Activated CD4-positive, alpha-beta T cell treated with anti-CD3 and anti-CD28 coated beads for 36 hours (primary cell): ENCODE data around the gene LACTBL1. TPM values are rescaled to one million over a fixed set of nuclear protein-coding genes. Genes with fewer than 3 reads are reported as not detected.
"Not testable (repeated sequence)": the region's sequence is repeated elsewhere in the genome, so short reads cannot be mapped to it uniquely, and the experiment has no call there.

Experiments
- ATAC-seq: fragments of 200-7000 bp; cut with Tn5 transposase; one replicate; pipeline ENCODE4 v1.10.0; 2021; ENCODE audit warnings: mild to moderate bottlenecking, moderate library complexity
- CTCF ChIA-PET: fragments of 350-600 bp; sonication (Branson Sonifier 250); formaldehyde crosslinking; loops from one replicate; lab custom pipeline; 2021; ENCODE audit warnings: antibody characterized with exemption; lab: Charles Lee
- POLR2A ChIA-PET: fragments of 350-600 bp; sonication (Branson Sonifier 250); formaldehyde crosslinking; loops from one replicate; lab custom pipeline; 2021; ENCODE audit warnings: antibody characterized with exemption, inconsistent platforms; lab: Charles Lee
- DNase-seq: peaks from one replicate; pipeline ENCODE4 v3.0.0-alpha.2; 2020
- H3K27ac Mint-ChIP-seq: one replicate; pipeline ENCODE4 v1.8.0; 2021; ENCODE audit warnings: mixed read lengths
- H3K27me3 Mint-ChIP-seq: one replicate; pipeline ENCODE4 v1.8.0; 2021; ENCODE audit warnings: mixed read lengths
- H3K36me3 Mint-ChIP-seq: one replicate; pipeline ENCODE4 v1.8.0; 2021; ENCODE audit warnings: low read depth, mixed read lengths
- H3K4me1 Mint-ChIP-seq: one replicate; pipeline ENCODE4 v1.8.0; 2021; ENCODE audit warnings: mixed read lengths
- H3K4me3 Mint-ChIP-seq: one replicate; pipeline ENCODE4 v1.8.0; 2021; ENCODE audit warnings: mild to moderate bottlenecking, moderate library complexity, mixed read lengths
- H3K9me3 Mint-ChIP-seq: one replicate; pipeline ENCODE4 v1.8.0; 2021; ENCODE audit warnings: low read depth, mixed read lengths
- intact Hi-C, 2 experiments: fragments of 100-400 bp; cut with DNase I in 1 of 2; cut with micrococcal nuclease in 1 of 2; formaldehyde crosslinking; loops; one replicate each; pipeline versions ENCODE4 v1.14.2 to v1.15.1; 2022 to 2024; cut with DNase I, micrococcal nuclease
- total RNA-seq, 2 experiments: library from RNA; stranded (reverse); gene quantifications; one replicate each; pipeline ENCODE4 v1.2.3, GENCODE V29; 2021

Gene LACTBL1
- total RNA-seq, 2 experiments from 2014 or later: not detected

DNA sequence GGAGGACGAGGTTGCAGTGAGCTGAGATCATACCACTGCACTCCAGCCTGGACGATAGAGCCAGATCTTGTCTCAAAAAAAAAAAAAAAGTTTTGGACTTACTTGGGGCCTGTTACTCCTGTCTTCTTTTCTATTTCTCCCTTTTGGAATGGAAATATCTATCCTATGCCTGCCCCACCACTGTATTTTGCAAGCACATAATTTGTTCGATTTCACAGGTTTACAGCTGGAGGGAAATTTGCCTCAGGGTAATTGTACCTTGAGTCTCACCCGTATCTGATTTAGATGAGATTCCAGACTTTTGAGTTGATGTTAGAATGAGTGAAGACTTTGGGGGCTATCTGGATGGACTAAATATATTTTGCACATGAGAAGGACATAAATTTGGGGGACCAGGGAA is 34.4 kb upstream of the LACTBL1 start:
- Mint-ChIP-seq H3K27ac (no peak overlapping the region), H3K4me1 (no peaks in the 10 kb centered on the region), H3K27me3 (peaks cover 3% of the 10 kb centered on the region), H3K36me3 (no peaks in the 10 kb centered on the region), H3K9me3 (no peaks in the 10 kb centered on the region), H3K4me3 (no peak overlapping the region)
- DNase-seq: no peak
- intact Hi-C loops: no loop called here
- CTCF ChIA-PET: no interaction called here
- ATAC-seq: no peak
- POLR2A ChIA-PET: no interaction called here

DNA sequence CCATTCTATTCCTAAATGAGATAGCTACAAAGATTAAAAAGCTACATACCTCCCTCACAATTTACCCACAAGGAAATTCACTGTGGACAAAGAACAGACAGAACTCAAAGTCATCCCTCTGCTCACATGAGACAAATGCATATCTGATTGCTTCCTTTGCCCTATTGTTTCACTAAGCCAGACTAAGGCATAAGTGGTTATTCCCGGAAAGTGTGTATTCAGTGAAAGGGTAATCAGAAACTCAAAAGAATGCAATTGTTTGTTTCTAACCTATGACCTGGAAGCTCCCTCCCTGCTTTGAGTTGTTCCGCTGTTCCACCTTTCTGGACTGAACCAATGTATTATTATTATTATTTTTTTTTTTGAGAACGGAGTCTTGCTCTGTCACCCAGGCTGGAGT is 32.1 kb upstream of the LACTBL1 start:
- H3K27me3 Mint-ChIP-seq, POLR2A ChIA-PET, intact Hi-C loops, H3K27ac Mint-ChIP-seq, ATAC-seq, DNase-seq, H3K36me3 Mint-ChIP-seq, H3K4me1 Mint-ChIP-seq, H3K9me3 Mint-ChIP-seq, H3K4me3 Mint-ChIP-seq: not testable (repeated sequence)
- CTCF ChIA-PET: interaction anchor here (0.8 to 1.0 kb wide), 2 partner anchors 95 to 202 kb away, joined by 3 to 4 read pairs; no protein-coding TSS in a partner anchor

DNA sequence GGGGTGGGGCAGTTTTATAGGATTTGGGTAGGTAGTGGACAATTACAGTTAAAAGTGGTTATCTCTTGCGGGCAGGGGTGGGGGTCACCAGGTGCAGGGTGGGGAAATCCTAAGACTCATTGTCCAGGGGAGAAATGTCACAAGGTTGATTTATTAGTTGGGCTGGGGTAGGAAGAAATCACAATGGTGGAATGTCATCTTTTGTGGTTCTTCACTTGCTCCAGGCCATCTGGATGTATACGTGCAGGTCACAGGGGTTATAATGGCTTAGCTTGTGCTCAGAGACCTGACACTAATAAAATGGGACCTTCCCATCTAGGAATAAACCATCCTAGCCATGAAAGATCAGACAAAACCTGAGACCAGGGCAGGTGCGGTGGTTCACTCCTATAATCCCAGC is 31.4 kb upstream of the LACTBL1 start:
- POLR2A ChIA-PET: no interaction called here

GRCh38 chr1:23002218-23002617 is 29.6 kb upstream of the LACTBL1 start:
- H3K27ac Mint-ChIP-seq, H3K36me3 Mint-ChIP-seq, H3K27me3 Mint-ChIP-seq, intact Hi-C loops, DNase-seq, H3K4me1 Mint-ChIP-seq, H3K9me3 Mint-ChIP-seq, H3K4me3 Mint-ChIP-seq, ATAC-seq: not testable (repeated sequence)
- POLR2A ChIA-PET: interaction anchor here (0.7 kb wide), 1 partner anchor 224 kb away, joined by 3 read pairs; no protein-coding TSS in a partner anchor
- CTCF ChIA-PET: interaction anchor here (0.6 kb wide), 1 partner anchor 259 kb away, joined by 4 read pairs; no protein-coding TSS in a partner anchor

More for the DNA sequence above, 31.4 kb upstream of the LACTBL1 start:
- Mint-ChIP-seq H3K36me3 (no peaks in the 10 kb centered on the region), H3K4me3 (no peak overlapping the region), H3K9me3 (no peaks in the 10 kb centered on the region), H3K27ac (no peak overlapping the region), H3K27me3 (peaks cover 3% of the 10 kb centered on the region), H3K4me1 (no peaks in the 10 kb centered on the region)
- DNase-seq (no peak), ATAC-seq (no peak)
- CTCF ChIA-PET: interaction anchor here (0.8 kb wide), 1 partner anchor 202 kb away, joined by 3 read pairs; no protein-coding TSS in a partner anchor
- intact Hi-C loops: no loop called here

DNA sequence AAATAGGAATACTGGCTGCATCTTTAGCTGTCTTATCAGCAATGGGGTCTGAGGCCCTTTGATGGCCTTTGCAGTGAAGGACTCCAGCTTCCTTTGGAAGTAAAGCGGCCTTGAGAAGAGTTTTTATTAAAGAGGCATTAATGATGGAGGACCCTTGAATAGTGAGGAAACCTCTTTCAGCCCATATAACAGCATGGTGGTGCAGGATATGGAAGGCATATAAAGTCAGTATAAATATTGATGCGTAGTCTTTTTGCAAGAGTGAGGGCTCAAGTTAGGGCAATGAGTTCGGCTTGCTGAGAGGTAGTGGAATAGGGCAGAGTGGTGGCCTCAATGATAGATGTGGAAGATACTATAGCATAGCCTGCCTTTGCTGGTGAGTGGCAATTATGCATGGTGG is 27.5 kb upstream of the LACTBL1 start:
- H3K9me3 Mint-ChIP-seq, CTCF ChIA-PET, H3K36me3 Mint-ChIP-seq, H3K4me1 Mint-ChIP-seq, H3K27me3 Mint-ChIP-seq, ATAC-seq, POLR2A ChIA-PET, intact Hi-C loops, H3K27ac Mint-ChIP-seq, DNase-seq, H3K4me3 Mint-ChIP-seq: not testable (repeated sequence)

DNA sequence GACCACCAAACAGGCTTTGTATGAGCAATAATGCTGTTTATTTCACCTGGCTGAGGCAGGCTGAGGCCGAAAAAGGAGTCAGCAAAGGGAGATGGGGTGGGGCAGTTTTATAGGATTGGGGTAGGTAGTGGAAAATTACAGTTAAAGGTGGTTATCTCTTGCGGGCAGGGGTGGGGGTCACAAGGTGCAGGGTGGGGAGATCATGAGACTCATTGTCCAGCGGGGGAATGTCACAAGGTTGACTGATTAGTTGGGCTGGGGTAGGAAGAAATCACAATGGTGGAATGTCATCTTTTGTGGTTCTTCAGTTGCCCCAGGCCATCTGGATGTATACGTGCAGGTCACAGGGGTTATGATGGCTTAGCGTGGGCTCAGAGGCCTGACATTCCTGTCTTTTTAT is 24.9 kb upstream of the LACTBL1 start:
- H3K4me1 Mint-ChIP-seq, POLR2A ChIA-PET, intact Hi-C loops, H3K27ac Mint-ChIP-seq, H3K4me3 Mint-ChIP-seq, H3K9me3 Mint-ChIP-seq, DNase-seq, H3K27me3 Mint-ChIP-seq, ATAC-seq, H3K36me3 Mint-ChIP-seq, CTCF ChIA-PET: not testable (repeated sequence)

DNA sequence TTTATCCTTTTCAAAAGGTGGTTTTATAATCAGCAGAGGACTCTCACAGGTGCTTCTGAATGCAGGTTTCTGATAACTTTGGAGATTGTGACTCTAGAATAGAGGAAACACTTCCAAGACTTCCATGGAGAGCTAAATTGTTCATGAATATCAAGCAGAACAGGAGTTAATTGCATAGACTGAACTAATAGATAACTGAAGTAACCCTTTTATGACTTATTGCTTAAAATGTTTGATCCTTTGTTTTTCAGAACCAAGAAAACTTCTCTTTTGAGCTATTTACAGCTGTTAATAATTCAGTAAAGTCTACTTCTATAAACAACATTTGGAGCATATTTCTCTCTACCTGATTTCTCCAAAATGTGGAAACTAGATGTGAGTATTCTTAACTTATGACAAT is 23.1 kb upstream of the LACTBL1 start:
- intact Hi-C loops: no loop called here
- DNase-seq (no peak), ATAC-seq (no peak)
- Mint-ChIP-seq H3K27me3 (no peaks in the 10 kb centered on the region), H3K4me3 (no peak overlapping the region), H3K36me3 (no peaks in the 10 kb centered on the region), H3K4me1 (no peaks in the 10 kb centered on the region), H3K27ac (no peak overlapping the region), H3K9me3 (peaks cover 5% of the 10 kb centered on the region)
- CTCF ChIA-PET: no interaction called here
- POLR2A ChIA-PET: no interaction called here

DNA sequence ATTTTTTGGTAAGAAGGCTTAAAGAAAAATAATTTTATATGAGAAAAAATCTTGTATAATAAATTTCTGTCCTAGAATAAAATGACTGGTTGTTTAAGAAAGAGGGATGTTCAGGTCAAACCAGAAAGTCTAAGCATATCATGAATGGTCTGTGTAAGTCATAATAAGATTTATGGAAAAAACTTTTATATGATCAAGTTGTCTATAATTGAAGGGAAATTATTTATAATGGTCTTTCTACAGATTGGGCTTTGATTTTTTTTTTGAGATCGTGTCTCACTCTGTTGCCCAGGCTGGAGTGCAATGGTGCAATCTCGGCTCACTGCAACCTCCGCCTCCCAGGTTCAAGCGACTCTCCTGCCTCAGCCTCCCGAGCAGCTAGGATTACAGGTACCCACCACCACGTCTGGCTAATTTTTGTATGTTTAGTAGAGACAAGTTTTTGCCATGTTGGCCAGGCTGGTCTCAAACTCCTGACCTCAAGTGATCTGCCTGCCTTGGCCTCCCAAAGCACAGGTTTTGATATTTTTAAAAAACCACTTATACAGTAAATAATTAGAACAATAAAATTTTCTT is 20.6 kb upstream of the LACTBL1 start:
- H3K36me3 Mint-ChIP-seq, H3K27me3 Mint-ChIP-seq, ATAC-seq, H3K4me3 Mint-ChIP-seq, H3K9me3 Mint-ChIP-seq, DNase-seq, intact Hi-C loops, POLR2A ChIA-PET, H3K4me1 Mint-ChIP-seq, H3K27ac Mint-ChIP-seq: not testable (repeated sequence)
- CTCF ChIA-PET: interaction anchor here (0.7 kb wide), 1 partner anchor 26 kb away, joined by 3 read pairs; no protein-coding TSS in a partner anchor

GRCh38 chr1:22992384-22992783 is 19.7 kb upstream of the LACTBL1 start:
- not testable (repeated sequence) for H3K9me3 Mint-ChIP-seq

DNA sequence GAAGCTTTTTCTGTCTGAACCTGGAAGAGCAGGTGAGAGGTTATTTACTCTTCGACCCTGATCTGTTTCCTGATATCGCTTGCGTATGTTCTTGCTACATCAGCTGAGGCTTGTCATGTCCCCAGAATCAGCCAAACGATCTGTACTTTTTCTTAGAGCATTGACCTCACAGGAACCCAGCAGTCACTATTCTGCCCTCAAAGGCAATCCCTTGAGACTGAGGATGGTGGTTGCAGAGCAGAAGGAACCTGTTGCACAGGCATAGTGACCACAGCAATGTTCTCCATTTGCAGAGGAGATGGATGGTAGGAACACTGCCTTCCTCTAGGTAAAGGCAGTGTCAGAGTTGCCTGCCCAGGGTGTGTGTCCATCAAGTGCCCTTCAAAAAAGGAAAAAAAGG is 11.3 kb upstream of the LACTBL1 start:
- DNase-seq (no peak), ATAC-seq (no peak)
- no peaks in the 10 kb centered on the region for H3K36me3 Mint-ChIP-seq
- ChIA-PET CTCF (interaction anchor here (0.7 kb wide), 1 partner anchor 106 kb away, joined by 4 read pairs; no protein-coding TSS in a partner anchor), POLR2A (no interaction called here)
- intact Hi-C loops: no loop called here
- peaks cover 8% of the 10 kb centered on the region for H3K27me3 Mint-ChIP-seq
- no peak overlapping the region for H3K27ac Mint-ChIP-seq
- H3K4me3 Mint-ChIP-seq: no peak overlapping the region
- no peaks in the 10 kb centered on the region for H3K9me3 Mint-ChIP-seq
- H3K4me1 Mint-ChIP-seq: no peaks in the 10 kb centered on the region

More at GRCh38 chr1:22992384-22992783, 19.7 kb upstream of the LACTBL1 start:
- POLR2A ChIA-PET, H3K27ac Mint-ChIP-seq, DNase-seq, H3K4me3 Mint-ChIP-seq, H3K27me3 Mint-ChIP-seq, H3K4me1 Mint-ChIP-seq, intact Hi-C loops, ATAC-seq, H3K36me3 Mint-ChIP-seq: not testable (repeated sequence)
- CTCF ChIA-PET: interaction anchor here (0.6 kb wide), 1 partner anchor 58 kb away, joined by 4 read pairs; no protein-coding TSS in a partner anchor

DNA sequence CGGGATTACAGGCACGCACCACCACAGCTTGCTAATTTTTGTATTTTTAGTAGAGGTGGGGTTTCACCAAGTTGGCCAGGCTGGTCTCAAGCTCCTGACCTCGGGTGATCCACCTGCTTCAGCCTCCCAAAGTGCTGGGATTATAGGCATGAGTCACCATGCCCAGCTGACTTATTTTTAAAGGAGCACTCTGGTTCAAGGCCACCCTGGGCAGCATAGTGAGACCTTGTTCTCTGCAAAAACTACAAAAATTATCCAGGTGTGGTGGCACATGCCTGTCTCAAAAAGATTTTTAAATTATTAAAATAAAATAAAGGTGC is 7.8 kb upstream of the LACTBL1 start:
- H3K4me1 Mint-ChIP-seq, H3K36me3 Mint-ChIP-seq, CTCF ChIA-PET, DNase-seq, ATAC-seq, H3K27me3 Mint-ChIP-seq, H3K27ac Mint-ChIP-seq, H3K4me3 Mint-ChIP-seq, intact Hi-C loops, H3K9me3 Mint-ChIP-seq: not testable (repeated sequence)
- POLR2A ChIA-PET: interaction anchor here (0.6 kb wide), 1 partner anchor 431 kb away, joined by 4 read pairs; no protein-coding TSS in a partner anchor

DNA sequence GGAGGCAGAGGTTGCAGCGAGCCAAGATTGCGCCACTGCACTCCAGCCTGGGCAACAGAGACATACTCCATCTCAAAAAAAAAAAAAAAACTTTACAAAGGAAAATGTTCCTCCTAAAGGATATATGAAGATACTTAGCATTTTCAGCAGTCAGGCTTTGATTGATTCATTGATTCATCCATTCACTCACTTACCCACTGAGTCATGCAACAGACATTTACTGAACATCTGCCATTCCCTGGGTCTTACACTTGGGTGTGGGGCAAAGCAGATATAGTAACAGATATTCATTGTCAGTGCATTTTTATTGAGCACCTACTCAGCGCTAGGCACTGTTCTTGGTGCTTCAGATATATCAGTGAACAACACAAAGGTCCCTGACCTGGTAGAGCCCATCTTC is 5.6 kb upstream of the LACTBL1 start:
- ATAC-seq (no peak), DNase-seq (no peak)
- Mint-ChIP-seq H3K4me3 (no peak overlapping the region), H3K4me1 (no peaks in the 10 kb centered on the region), H3K27ac (no peak overlapping the region), H3K9me3 (no peaks in the 10 kb centered on the region), H3K36me3 (no peaks in the 10 kb centered on the region), H3K27me3 (peaks cover 6% of the 10 kb centered on the region)
- ChIA-PET POLR2A (no interaction called here), CTCF (interaction anchor here (0.6 to 1.0 kb wide), 2 partner anchors 103 to 503 kb away, joined by 4 read pairs; no protein-coding TSS in a partner anchor)
- intact Hi-C loops: no loop called here
